GM12864 (cell line): ENCODE data around the gene PTTG1.
A peak's percentile ranks its signal among the peaks of the same experiment; 100 is the strongest.

Experiments used
- DNase-seq: peaks from one replicate; pipeline ENCODE4 v3.0.0-alpha.2; 2011; ENCODE audit warnings: low read depth
- H3K4me3 ChIP-seq: 2 replicates; pipeline ENCODE4 v1.5.1; 2011; ENCODE audit warnings: mild to moderate bottlenecking, low read depth, low read length, control low read depth
- CTCF ChIP-seq: IDR thresholded peaks from 2 replicates; pipeline ENCODE4 v1.5.1; 2011; ENCODE audit warnings: low read depth, mild to moderate bottlenecking, moderate library complexity, low read length, control low read depth, inconsistent platforms; ENCODE audit errors: missing control alignments

Gene PTTG1

DNA sequence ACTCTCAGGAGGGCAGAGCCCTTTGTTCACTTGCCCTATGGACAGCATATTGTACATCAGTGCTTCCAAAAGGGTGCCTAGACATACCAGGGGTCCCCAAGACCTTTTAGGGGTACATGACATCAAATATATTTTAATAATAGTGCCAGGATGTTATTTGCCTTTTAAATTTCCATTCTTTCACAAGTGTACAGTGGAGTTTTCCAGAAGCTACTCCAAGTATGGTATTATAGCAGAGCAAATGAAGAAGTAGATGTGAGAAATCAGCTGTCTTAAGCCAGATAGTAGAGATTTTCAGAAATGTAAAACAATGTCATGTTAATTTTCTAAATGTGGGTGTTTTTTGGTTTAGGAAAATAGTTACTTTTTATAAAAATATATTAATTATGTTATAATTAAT lies 15.6 kb downstream of the PTTG1 start:
- H3K4me3 ChIP-seq, result no peak overlapping the region
- no peak for DNase-seq
- no peak for TF ChIP-seq CTCF

- H3K4me3 ChIP-seq, result peak overlapping the region; percentile 38
- DNase-seq, result no peak
- TF ChIP-seq CTCF, result peak; percentile 87
These were observed 16.9 kb downstream of the PTTG1 start for GRCh38 chr5:160438316-160439204.

- peak; percentile 90 for TF ChIP-seq CTCF
- peak overlapping the region; percentile 38 for H3K4me3 ChIP-seq
- DNase-seq, result no peak
These were observed 17.5 kb downstream of the PTTG1 start for GRCh38 chr5:160439205-160439600.

GRCh38 chr5:160441311-160441781 lies 19.7 kb downstream of the PTTG1 start:
- DNase-seq, result no peak
- TF ChIP-seq CTCF, result no peak
- H3K4me3 ChIP-seq, result no peak overlapping the region

DNA sequence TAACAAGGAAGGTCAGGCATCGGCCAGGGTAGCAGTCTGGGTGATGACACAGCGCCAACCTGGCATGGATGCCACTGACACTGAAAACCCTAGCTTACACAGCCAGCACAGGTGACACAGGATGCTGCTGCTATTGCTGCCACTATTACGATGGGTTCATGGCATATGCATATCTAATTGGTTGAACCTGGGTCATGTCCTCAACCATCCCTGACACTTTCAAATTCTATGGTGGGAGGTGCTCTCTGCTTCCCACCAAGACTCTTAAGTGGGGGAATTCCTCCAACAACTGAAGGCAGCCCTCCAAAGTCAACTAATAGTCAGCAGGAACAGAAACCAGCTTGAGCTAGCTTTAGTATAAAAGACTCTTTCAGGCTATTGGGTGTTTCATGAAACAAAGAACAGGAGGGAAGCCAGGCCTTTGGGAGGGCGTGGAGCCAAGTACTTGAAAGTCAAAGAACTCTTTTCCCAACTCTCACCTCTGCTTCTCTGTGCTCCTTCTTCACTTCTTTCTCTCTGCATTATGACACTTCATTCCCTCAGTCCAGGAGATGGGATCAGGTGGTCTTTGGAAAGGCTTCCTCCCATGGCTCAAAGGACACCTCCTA lies 21.3 kb downstream of the PTTG1 start:
- no peak for TF ChIP-seq CTCF
- no peak for DNase-seq
- H3K4me3 ChIP-seq, result no peak overlapping the region

DNA sequence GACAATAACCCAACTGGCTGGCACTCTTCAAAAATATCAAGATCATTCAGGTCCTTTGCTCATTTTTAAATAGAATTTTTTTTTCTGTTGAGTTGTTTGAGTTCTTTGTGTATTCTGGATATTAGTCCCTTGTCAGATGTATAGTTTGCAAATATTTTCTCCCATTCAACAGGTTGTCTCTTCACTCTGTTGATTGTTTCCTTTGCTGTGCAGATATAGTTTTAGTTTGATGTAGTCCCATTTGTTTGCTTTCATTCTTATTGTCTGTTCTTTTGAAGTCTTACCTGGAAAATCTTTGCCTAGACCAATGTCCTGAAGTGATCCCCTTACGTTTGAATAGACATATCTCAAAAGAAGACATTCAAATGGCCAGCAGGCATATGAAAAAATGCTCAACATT lies 22.8 kb downstream of the PTTG1 start:
- no peak for DNase-seq
- no peak overlapping the region for H3K4me3 ChIP-seq
- TF ChIP-seq CTCF, result no peak

DNA sequence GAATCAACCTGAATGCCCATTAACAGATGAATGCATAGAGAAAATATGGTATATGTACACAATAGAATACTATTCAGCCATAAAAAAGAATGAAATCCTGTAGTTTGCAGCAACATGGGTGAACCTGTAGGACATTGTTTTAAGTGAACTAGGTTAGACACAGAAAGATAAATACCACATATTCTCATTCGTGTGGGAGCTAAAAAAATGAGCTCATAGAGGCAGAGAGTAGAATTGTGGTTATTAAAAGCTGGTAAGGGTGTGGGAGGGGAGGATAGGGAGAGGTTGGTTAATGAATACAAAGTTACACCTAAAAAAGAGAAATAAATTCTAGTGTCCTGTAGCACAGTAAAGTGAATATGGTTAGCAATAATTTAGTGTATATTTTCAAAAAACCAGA lies 23.5 kb downstream of the PTTG1 start:
- TF ChIP-seq CTCF, result no peak
- no peak overlapping the region for H3K4me3 ChIP-seq
- no peak for DNase-seq
